Cerebellar nuclear complex (tissue), 1 donor: ENCODE measurements around the gene PTPN7.

ENCODE experiments used
- DNase-seq, 2 experiments: peaks; one replicate each; lab custom pipeline; 2025; lab: John Stamatoyannopoulos, UW

The PTPN7 gene

GRCh38 chr1:202106340-202107254, 53.8 kb downstream of the PTPN7 start:
- DNase-seq, result no peak

DNA sequence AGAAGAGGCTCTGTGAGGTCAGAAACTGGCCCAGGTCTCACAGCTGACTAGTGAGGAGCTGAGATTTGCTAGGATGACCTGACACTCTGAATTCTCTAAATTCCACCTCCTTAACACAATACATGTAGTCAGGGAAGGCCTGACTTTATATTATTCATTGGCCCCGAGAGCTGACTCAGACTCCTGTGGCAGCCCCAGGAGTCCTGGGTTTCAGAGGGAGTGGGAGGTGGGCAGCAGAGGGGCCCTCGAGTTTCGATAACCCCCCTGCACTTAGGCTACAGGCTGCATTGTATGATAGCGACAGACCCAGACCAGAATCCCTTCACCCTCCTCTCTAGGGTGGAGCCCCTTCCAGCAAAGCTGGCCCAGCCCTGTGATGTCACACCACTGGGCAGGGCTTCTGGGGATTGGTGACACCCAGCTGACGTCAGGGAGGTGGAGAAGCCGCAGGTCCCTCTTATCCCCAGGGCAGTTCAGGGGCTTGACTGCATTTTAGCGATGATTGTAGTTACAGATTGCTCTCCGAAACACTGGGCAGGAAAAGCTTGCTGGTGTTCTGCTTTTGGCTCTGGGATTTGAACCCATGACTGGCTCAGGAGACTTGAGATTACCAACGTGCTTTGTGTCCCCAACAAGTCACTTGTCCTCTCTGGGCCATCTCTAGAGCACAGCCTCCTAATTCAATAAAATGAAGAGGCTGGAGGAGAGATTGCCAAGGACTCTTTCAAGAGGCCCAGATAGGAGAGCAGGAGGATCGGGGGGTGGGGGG, 54.6 kb downstream of the PTPN7 start:
- DNase-seq, result no peak

DNA sequence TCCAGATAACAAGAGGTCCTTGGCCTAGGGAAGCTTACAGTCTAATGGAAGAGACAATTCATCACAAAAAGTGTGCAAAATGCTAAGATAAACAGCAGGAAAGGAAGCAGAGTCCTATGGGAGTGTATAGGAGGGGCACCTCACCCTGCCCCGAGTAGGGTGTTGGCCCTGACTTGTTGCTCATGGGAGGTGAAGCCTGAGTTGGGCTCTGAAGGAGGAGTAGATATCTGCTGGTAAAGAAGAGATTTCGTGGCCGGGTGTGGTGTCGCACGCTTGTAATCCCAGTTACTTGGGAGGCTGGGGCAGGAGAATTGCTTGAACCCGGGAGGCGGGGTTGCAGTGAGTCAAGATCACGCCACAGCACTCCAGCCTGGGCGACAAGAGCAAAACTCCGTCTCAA, 56.3 kb downstream of the PTPN7 start:
- no peak for DNase-seq

DNA sequence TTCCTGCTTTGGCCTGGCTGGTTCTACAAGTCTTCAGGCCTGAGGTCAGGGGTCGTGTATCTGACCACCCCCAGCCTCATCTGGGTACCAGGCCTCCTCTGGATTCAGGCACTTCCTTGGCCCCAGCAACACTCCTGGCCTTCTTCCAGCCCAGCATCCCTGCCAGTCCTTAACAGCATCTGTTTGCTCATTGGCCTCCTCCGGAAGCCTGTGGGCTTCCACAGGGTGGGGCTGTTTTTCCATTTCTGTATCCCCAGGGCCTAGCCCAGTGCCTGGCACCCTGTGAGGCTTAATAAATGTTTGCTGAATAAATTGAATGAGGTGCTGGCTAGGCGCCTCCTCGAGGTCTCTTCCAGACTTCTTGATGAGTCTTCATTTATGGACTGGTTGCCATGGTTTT, 59.2 kb downstream of the PTPN7 start:
- DNase-seq, result no peak
